CD4-positive, alpha-beta T cell treated with Interleukin-1 beta for 1 hour (primary cell): Measurements from ENCODE around the gene MED17.

Experiments used
- DNase-seq, 2 donors: peaks; one replicate each; pipeline ENCODE4 v3.0.0-alpha.2; 2020 to 2022

The MED17 gene

GRCh38 chr11:93849751-93850593 lies 65.9 kb downstream of the MED17 start:
- DNase-seq = no peak

GRCh38 chr11:93850594-93851018 lies 66.5 kb downstream of the MED17 start, which contains the start of gene VSTM5:
TSS of gene VSTM5 (minus strand) at chr11:93850618. CDS start at chr11:93850502, 116 bp downstream.
- DNase-seq = no peak

- DNase-seq = no peak
Measured at GRCh38 chr11:93852242-93852641, 68.2 kb downstream of the MED17 start.

GRCh38 chr11:93857413-93858120 lies 73.5 kb downstream of the MED17 start:
- no peak for DNase-seq

GRCh38 chr11:93858121-93858775 lies 74.2 kb downstream of the MED17 start:
- DNase-seq = no peak

- no peak for DNase-seq
Measured at GRCh38 chr11:93861808-93862207, 77.7 kb downstream of the MED17 start.
